Cardiac fibroblast (primary cell): ENCODE data around the gene LST1.

Source experiments
- DNase-seq, 2 donors: peaks; one replicate each; pipeline versions ENCODE4 v3.0.0 to v3.0.0-alpha.2; 2010; ENCODE audit warnings: low read depth in 2 of 2
- H3K4me3 ChIP-seq, 2 donors: replicated peaks in 1 of 2; 1 replicate in 1 of 2; 2 replicates in 1 of 2; pipeline ENCODE4 v1.5.1; 2011; ENCODE audit warnings: low read depth in 2 of 2, low read length in 2 of 2, mild to moderate bottlenecking in 2 of 2, moderate library complexity in 1 of 2
- CTCF ChIP-seq: IDR thresholded peaks from one replicate; pipeline ENCODE4 v1.5.1; 2011; ENCODE audit warnings: low read depth, mild to moderate bottlenecking, low read length, inconsistent platforms

LST1 gene

GRCh38 chr6:31634969-31635575 lies 49.0 kb downstream of the LST1 start:
- DNase-seq = no peak
- no peak for TF ChIP-seq CTCF
- H3K4me3 ChIP-seq = no peak overlapping the region

- no peak for TF ChIP-seq CTCF
- H3K4me3 ChIP-seq = no peak overlapping the region
- no peak for DNase-seq
These were observed 50.9 kb downstream of the LST1 start for GRCh38 chr6:31636698-31637596.
